Thyroid gland (tissue), 4 donors: ENCODE data around the gene KCNAB1. TPM values are rescaled to one million over a fixed set of nuclear protein-coding genes. Genes with fewer than 3 reads are reported as not detected.

Experiments
- DNase-seq, 2 donors: peaks; one replicate each; pipeline ENCODE4 v3.0.0-alpha.2; 2019
- H3K27ac ChIP-seq, 3 donors: fragments of 200-600 bp; sonication (generic); 1 replicate in 2 of 3; 2 replicates in 1 of 3; pipeline ENCODE4 v1.5.1; 2016 to 2019; ENCODE audit warnings: mild to moderate bottlenecking in 1 of 3, moderate library complexity in 1 of 3
- H3K27me3 ChIP-seq: fragments of 200-600 bp; sonication (generic); one replicate; pipeline ENCODE4 v1.5.1; 2019
- H3K36me3 ChIP-seq, 2 donors: fragments of 200-600 bp; sonication (generic); one replicate each; pipeline ENCODE4 v1.5.1; 2016 to 2019
- H3K4me1 ChIP-seq, 2 donors: fragments of 200-600 bp; sonication (generic); one replicate each; pipeline ENCODE4 v1.5.1; 2017 to 2019
- H3K4me3 ChIP-seq, 3 donors: fragments of 200-600 bp; sonication (generic); replicated peaks in 1 of 3; 1 replicate in 2 of 3; 2 replicates in 1 of 3; pipeline ENCODE4 v1.5.1; 2016; ENCODE audit warnings: mild to moderate bottlenecking in 1 of 3
- H3K9me3 ChIP-seq: fragments of 200-600 bp; sonication (generic); one replicate; pipeline ENCODE4 v1.5.1; 2017
- POLR2A ChIP-seq, 2 donors: fragments of 450-650 bp; IDR thresholded peaks; one replicate each; pipeline ENCODE4 v1.6.1; 2017; ENCODE audit warnings: antibody characterized with exemption in 2 of 2, mild to moderate bottlenecking in 2 of 2, moderate library complexity in 1 of 2
- WGBS, 2 donors: methylation state at CpG; one replicate each; pipeline ENCODE4 v1.1.5; 2017; 5-methylcytosine and 5-hydroxymethylcytosine counted together
- intact Hi-C: fragments of 100-400 bp; cut with DNase I; formaldehyde crosslinking; loops from one replicate; pipeline ENCODE4 v1.15.1; 2023
- total RNA-seq, 4 donors: library from RNA; depleted of rRNA; stranded (reverse); fragments of >200 nt; gene quantifications; one replicate each; pipeline ENCODE4 v1.2.3, GENCODE V29; 2016
- TF ChIP-seq, protein P1 (sequence below), 6 experiments: fragments of 200-600 bp in 3 of 6; fragments of 450-650 bp in 3 of 6; sonication (generic) in 3 of 6; IDR thresholded peaks; one replicate each; pipeline ENCODE4 v1.5.1; 2016 to 2019; ENCODE audit warnings: antibody characterized with exemption in 6 of 6, mild to moderate bottlenecking in 2 of 6, inconsistent platforms in 1 of 6, moderate library complexity in 1 of 6

KCNAB1 gene
- total RNA-seq, 4 donors from 2014 or later = 19.3 to 26.1 (median 22.9) TPM

DNA sequence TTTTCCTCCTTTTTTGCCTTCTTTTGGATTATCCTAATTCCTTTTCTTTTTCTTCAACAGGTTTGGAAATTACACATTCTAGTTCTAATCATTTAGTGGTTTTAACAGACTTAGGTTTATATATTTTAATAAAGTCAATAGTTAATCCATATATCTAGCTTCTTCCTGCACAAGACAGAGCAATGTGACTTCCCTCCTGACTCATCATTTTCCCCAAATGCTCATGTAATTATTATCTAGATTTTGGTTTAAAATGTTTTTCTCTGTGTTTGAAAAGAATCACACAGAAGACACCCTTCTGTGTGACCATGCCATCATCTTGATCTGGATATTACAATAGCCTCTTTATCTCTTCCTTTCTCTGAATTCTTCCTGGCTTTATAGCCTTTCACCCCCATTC lies 463.1 kb downstream of the KCNAB1 start:
- no peak for TF ChIP-seq POLR2A (IDR thresholded peaks at IDR 0.05)
- H3K27me3 ChIP-seq = no peaks in the 10 kb centered on the region
- H3K36me3 ChIP-seq = no peaks in the 10 kb centered on the region
- DNase-seq = no peak
- H3K27ac ChIP-seq = no peak overlapping the region
- H3K4me3 ChIP-seq = no peak overlapping the region
- no peaks in the 10 kb centered on the region for H3K4me1 ChIP-seq
- no peaks in the 10 kb centered on the region for H3K9me3 ChIP-seq
- intact Hi-C loops = no loop called here

GRCh38 chr3:156586905-156587759 lies 466.8 kb downstream of the KCNAB1 start:
- TF ChIP-seq, protein P1, sequence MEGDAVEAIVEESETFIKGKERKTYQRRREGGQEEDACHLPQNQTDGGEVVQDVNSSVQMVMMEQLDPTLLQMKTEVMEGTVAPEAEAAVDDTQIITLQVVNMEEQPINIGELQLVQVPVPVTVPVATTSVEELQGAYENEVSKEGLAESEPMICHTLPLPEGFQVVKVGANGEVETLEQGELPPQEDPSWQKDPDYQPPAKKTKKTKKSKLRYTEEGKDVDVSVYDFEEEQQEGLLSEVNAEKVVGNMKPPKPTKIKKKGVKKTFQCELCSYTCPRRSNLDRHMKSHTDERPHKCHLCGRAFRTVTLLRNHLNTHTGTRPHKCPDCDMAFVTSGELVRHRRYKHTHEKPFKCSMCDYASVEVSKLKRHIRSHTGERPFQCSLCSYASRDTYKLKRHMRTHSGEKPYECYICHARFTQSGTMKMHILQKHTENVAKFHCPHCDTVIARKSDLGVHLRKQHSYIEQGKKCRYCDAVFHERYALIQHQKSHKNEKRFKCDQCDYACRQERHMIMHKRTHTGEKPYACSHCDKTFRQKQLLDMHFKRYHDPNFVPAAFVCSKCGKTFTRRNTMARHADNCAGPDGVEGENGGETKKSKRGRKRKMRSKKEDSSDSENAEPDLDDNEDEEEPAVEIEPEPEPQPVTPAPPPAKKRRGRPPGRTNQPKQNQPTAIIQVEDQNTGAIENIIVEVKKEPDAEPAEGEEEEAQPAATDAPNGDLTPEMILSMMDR (IDR thresholded peaks at IDR 0.05) = no peak
- no peak for TF ChIP-seq POLR2A (IDR thresholded peaks at IDR 0.05)
- Histone ChIP-seq H3K27me3 (no peaks in the 10 kb centered on the region), H3K4me3 (no peak overlapping the region), H3K9me3 (no peaks in the 10 kb centered on the region), H3K27ac (no peak overlapping the region), H3K4me1 (no peaks in the 10 kb centered on the region), H3K36me3 (no peaks in the 10 kb centered on the region)
- WGBS, 2 donors = 75 to 81% methylated on average over 5 of the region's 5 CpGs
- DNase-seq = no peak
- intact Hi-C loops = no loop called here

- Histone ChIP-seq H3K27me3 (no peaks in the 10 kb centered on the region), H3K27ac (no peak overlapping the region), H3K36me3 (no peaks in the 10 kb centered on the region), H3K9me3 (no peaks in the 10 kb centered on the region), H3K4me3 (no peak overlapping the region), H3K4me1 (no peaks in the 10 kb centered on the region)
- intact Hi-C loops = no loop called here
- TF ChIP-seq, protein P1 (IDR thresholded peaks at IDR 0.05) = no peak
- no peak for TF ChIP-seq POLR2A (IDR thresholded peaks at IDR 0.05)
- 47 to 82% methylated on average over 1 of the region's 1 CpG for WGBS, 2 donors
- no peak for DNase-seq
Measured at GRCh38 chr3:156587760-156588069, 467.3 kb downstream of the KCNAB1 start.

Other genes with a start within 250 kb of the KCNAB1 start
- gene GMPS, start 249.9 kb upstream of the KCNAB1 start, total RNA-seq = 10 to 100 TPM; 31.5 to 40.5 (median 37.1) TPM